KBM-7 (cell line): ENCODE results near the gene DHRS12.

Experiments used
- DNase-seq: peaks from one replicate; pipeline ENCODE4 v3.0.0-alpha.2; 2015
- in situ Hi-C: fragments of 300-500 bp; cut with MboI; formaldehyde crosslinking; loops from 2 replicates; pipeline ENCODE4 v1.14.3; 2020; ENCODE audit warnings: low sequenced_read_pairs, low pct_unique_long_range_greater_than_20kb, mixed read lengths

Gene DHRS12

GRCh38 chr13:51814825-51815650, 11.1 kb upstream of the DHRS12 start:
- DNase-seq: peak; percentile 87
- in situ Hi-C loops: loop anchor here (25.0 kb wide), 1 partner anchor 678 kb away; no protein-coding TSS in a partner anchor

GRCh38 chr13:51814071-51814470, 10.1 kb upstream of the DHRS12 start:
- DNase-seq: no peak
- in situ Hi-C loops: loop anchor here (25.0 kb wide), 1 partner anchor 677 kb away; no protein-coding TSS in a partner anchor

- in situ Hi-C loops: loop anchor here (25.0 kb wide), 1 partner anchor 675 kb away; no protein-coding TSS in a partner anchor
- DNase-seq: no peak
These were observed 8.0 kb upstream of the DHRS12 start for GRCh38 chr13:51811920-51812451.

DNA sequence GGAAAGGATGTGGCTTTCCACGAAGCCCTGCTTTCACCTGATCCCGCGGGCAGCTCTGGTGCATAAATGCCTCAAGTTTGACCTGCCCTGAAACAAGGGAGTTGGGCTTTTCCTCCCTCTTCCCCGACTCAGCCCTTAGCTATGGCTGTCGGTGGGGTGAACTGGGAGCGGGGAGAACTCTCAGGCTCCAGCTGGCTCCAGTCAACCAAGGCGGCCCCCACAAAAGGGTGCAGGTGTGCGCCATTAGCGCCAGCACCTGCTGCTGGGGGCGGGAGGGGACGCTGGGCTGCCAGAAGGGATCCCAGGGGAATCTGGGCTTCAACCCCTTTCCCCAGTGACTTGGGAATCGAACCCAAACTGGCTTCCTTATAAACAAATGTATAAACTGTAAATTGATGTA, 7.1 kb upstream of the DHRS12 start:
- in situ Hi-C loops: loop anchor here (25.0 kb wide), 1 partner anchor 674 kb away; no protein-coding TSS in a partner anchor
- no peak for DNase-seq

DNA sequence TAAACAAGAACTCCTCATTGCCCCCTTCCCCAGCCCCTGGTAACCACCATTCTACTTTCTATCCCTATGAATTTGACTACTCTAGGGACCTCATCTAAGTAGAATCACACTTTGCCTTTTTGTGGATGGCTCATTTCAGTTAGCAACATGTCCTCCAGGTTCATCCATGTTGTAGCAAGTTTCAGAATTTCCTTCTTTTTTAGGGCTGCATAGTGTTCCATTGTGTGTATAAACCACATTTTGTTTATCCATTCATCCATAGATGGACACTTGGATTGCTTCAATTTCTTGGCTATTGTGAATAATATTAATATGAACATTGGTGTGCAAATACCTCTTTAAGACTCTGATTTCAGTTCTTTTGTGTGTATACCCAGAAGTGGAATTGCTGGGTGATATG, 4.8 kb upstream of the DHRS12 start:
- no peak for DNase-seq
- in situ Hi-C loops: loop anchor here (25.0 kb wide), 1 partner anchor 672 kb away; no protein-coding TSS in a partner anchor

GRCh38 chr13:51807041-51807440, 3.1 kb upstream of the DHRS12 start:
- in situ Hi-C loops: loop anchor here (25.0 kb wide), 1 partner anchor 670 kb away; no protein-coding TSS in a partner anchor
- no peak for DNase-seq

- in situ Hi-C loops: loop anchor here (25.0 kb wide), 1 partner anchor 669 kb away; no protein-coding TSS in a partner anchor
- peak; percentile 28 for DNase-seq
These were observed 2.6 kb upstream of the DHRS12 start for GRCh38 chr13:51806566-51806965.

DNA sequence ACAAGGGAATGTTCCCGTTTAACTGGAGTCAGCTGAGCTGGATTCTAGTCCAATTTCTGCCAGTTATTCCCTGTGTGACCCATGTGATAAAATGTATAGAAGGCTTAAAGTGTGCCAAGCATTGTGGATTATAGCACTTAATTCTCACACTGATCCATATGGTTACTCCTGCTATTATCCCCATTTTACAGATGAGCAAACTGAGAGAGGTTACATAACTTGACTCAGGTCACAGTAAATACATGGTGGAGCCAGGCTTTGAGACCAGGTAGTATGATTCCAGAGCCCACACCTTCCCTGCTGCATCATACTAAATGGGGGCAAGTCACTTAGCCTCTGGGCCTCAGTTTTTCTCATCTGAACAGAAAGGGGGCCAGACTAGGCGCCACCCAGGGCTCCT, 2.0 kb upstream of the DHRS12 start:
- in situ Hi-C loops: loop anchor here (25.0 kb wide), 1 partner anchor 669 kb away; no protein-coding TSS in a partner anchor

GRCh38 chr13:51805313-51805712, 1.4 kb upstream of the DHRS12 start:
- DNase-seq: no peak
- in situ Hi-C loops: loop anchor here (25.0 kb wide), 1 partner anchor 668 kb away; no protein-coding TSS in a partner anchor

More for the DNA sequence above, 2.0 kb upstream of the DHRS12 start:
- DNase-seq: no peak

GRCh38 chr13:51804295-51805172, 571 bp upstream of the DHRS12 start:
- in situ Hi-C loops: loop anchor here (25.0 kb wide), 1 partner anchor 667 kb away; no protein-coding TSS in a partner anchor
- no peak for DNase-seq

DNA sequence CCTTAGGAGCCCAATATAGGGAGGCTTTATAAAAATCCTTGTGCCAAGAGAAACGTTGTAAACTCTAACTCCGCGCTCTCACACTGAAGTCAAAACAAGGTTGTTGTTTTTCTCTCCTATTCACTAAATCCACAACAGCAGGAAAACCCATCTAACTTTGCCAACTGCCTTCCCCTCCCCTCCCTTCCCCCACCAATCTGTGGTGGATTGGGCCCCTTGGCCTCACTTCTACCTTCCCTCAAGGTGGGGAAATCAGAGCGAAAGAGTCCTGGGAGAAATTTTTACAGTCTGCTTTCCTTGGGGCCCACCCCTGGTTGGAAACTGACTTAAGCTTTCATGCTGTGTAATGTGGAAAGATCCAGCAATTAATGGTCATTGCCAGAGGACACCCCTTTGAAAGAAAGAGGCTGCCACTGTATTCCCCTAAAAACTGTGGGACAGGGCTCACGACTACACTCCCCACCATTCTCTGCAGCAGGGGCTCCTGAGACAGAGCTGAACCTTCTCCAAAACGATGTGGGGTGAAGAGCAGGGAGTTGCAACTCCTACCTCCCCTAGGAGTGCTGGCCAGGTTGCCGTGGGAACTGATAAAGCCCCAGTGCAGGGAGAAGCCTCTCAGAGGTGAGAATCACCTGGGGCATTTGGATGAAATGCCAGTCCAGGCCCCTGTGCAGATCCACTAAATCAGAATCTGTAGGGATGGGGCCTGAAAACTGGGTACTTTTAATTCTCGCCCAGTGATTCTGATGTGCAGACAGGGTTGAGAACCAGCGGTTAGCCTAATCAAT, 1.1 kb downstream of the DHRS12 start:
- DNase-seq: no peak
- in situ Hi-C loops: loop anchor here (25.0 kb wide), 1 partner anchor 666 kb away; no protein-coding TSS in a partner anchor

GRCh38 chr13:51801631-51802099, 2.3 kb downstream of the DHRS12 start:
- in situ Hi-C loops: loop anchor here (25.0 kb wide), 1 partner anchor 664 kb away; no protein-coding TSS in a partner anchor
- DNase-seq: no peak

- in situ Hi-C loops: loop anchor here (25.0 kb wide), 1 partner anchor 663 kb away; no protein-coding TSS in a partner anchor
- no peak for DNase-seq
These were observed 3.5 kb downstream of the DHRS12 start for GRCh38 chr13:51800486-51800885.

- DNase-seq: no peak
- in situ Hi-C loops: loop anchor here (25.0 kb wide), 1 partner anchor 362 kb away; no protein-coding TSS in a partner anchor
These were observed 4.7 kb downstream of the DHRS12 start for GRCh38 chr13:51799261-51799660.

GRCh38 chr13:51797664-51798488, 6.1 kb downstream of the DHRS12 start:
- in situ Hi-C loops: loop anchor here (25.0 kb wide), 1 partner anchor 361 kb away; no protein-coding TSS in a partner anchor
- peak; percentile 76 for DNase-seq

- DNase-seq: no peak
- in situ Hi-C loops: loop anchor here (25.0 kb wide), 1 partner anchor 359 kb away; no protein-coding TSS in a partner anchor
These were observed 7.4 kb downstream of the DHRS12 start for GRCh38 chr13:51796546-51796945.

DNA sequence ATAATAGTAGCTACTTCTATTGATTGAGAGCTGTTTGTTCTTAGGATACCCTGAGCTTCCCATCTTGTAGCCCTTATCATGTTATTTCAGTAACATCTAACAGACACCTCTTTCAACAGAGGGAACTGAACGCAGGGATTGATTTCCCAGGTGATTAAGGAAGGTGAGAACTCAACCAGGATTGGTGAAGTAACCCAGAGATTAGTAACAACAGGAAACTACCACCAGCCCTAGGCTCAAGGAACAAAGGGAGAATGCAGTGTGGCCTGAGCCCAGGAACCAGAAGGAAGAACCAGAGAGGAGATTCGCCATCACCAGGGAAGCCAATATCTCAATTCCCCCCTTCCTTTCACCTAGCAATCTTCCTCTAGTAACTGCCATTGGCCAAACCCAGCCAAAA, 8.5 kb downstream of the DHRS12 start:
- in situ Hi-C loops: loop anchor here (25.0 kb wide), 1 partner anchor 358 kb away; no protein-coding TSS in a partner anchor
- no peak for DNase-seq
